CD14-positive monocyte (primary cell): ENCODE results near the gene SERPINB8. TPM values are rescaled to one million over a fixed set of nuclear protein-coding genes. Genes with fewer than 3 reads are reported as not detected.
"Not testable (repeated sequence)": the region's sequence is repeated elsewhere in the genome, so short reads cannot be mapped to it uniquely, and the experiment has no call there.

ENCODE experiments used
- DNase-seq, 3 donors: peaks; one replicate each; pipeline ENCODE4 v3.0.0-alpha.2; 2011 to 2022
- H2AFZ ChIP-seq: 2 replicates; pipeline ENCODE4 v1.6.0; 2012; ENCODE audit warnings: mild to moderate bottlenecking, low read depth, low read length, inconsistent platforms; ENCODE audit not compliant: insufficient read depth, poor library complexity, severe bottlenecking
- H3K27ac ChIP-seq, 2 donors: 1 replicate in 1 of 2; 2 replicates in 1 of 2; pipeline ENCODE4 v1.5.1; 2012 to 2013; ENCODE audit warnings: low read length in 2 of 2, control low read depth in 1 of 2, inconsistent platforms in 1 of 2, low read depth in 1 of 2, mild to moderate bottlenecking in 1 of 2
- H3K27me3 ChIP-seq, 2 donors: one replicate each; pipeline versions ENCODE4 v1.6.0 to v1.6.1; 2011 to 2013; ENCODE audit warnings: low read length in 2 of 2; ENCODE audit not compliant: control insufficient read depth in 2 of 2, insufficient read depth in 2 of 2
- H3K36me3 ChIP-seq, 2 donors: replicated peaks in 1 of 2; 1 replicate in 1 of 2; 2 replicates in 1 of 2; pipeline versions ENCODE4 v1.5.1 to v1.6.1; 2012 to 2013; ENCODE audit warnings: low read length in 2 of 2, control low read depth in 1 of 2, inconsistent platforms in 1 of 2, mild to moderate bottlenecking in 1 of 2; ENCODE audit not compliant: insufficient read depth in 2 of 2, control insufficient read depth in 1 of 2
- H3K4me1 ChIP-seq, 2 donors: 1 replicate in 1 of 2; 2 replicates in 1 of 2; pipeline versions ENCODE4 v1.5.1 to v1.6.1; 2012 to 2013; ENCODE audit warnings: low read length in 2 of 2, control low read depth in 1 of 2, inconsistent platforms in 1 of 2, mild to moderate bottlenecking in 1 of 2, moderate library complexity in 1 of 2; ENCODE audit not compliant: insufficient read depth in 2 of 2, control insufficient read depth in 1 of 2
- H3K4me2 ChIP-seq: replicated peaks from 2 replicates; pipeline ENCODE3; 2012; ENCODE audit warnings: low read length, moderate library complexity, mild to moderate bottlenecking; ENCODE audit not compliant: poor library complexity, severe bottlenecking; ENCODE audit errors: extremely low read depth
- H3K4me3 ChIP-seq, 3 experiments: fragments of 200-600 bp in 1 of 3; sonication (generic) in 1 of 3; replicated peaks in 1 of 3; 1 replicate in 2 of 3; 2 replicates in 1 of 3; pipeline ENCODE4 v1.5.1; 2011 to 2013; ENCODE audit warnings: low read length in 3 of 3, mild to moderate bottlenecking in 3 of 3, control low read depth in 2 of 3, low read depth in 2 of 3, inconsistent platforms in 1 of 3, moderate library complexity in 1 of 3
- H3K79me2 ChIP-seq: 2 replicates; pipeline ENCODE4 v1.6.0; 2012; ENCODE audit warnings: mild to moderate bottlenecking, control low read depth, inconsistent platforms, low read length, moderate library complexity; ENCODE audit not compliant: insufficient read depth
- H3K9ac ChIP-seq: 2 replicates; pipeline ENCODE4 v1.6.0; 2017; ENCODE audit warnings: low read length, mild to moderate bottlenecking; ENCODE audit not compliant: insufficient read depth, poor library complexity, severe bottlenecking
- H3K9me3 ChIP-seq, 2 donors: replicated peaks in 1 of 2; 1 replicate in 1 of 2; 2 replicates in 1 of 2; pipeline versions ENCODE4 v1.5.1 to v1.6.1; 2012 to 2013; ENCODE audit warnings: low read length in 2 of 2, control low read depth in 1 of 2; ENCODE audit not compliant: control insufficient read depth in 1 of 2, insufficient read depth in 1 of 2
- H4K20me1 ChIP-seq: 2 replicates; pipeline ENCODE4 v1.6.0; 2012; ENCODE audit warnings: mild to moderate bottlenecking, low read length, control low read depth, moderate library complexity; ENCODE audit not compliant: insufficient read depth
- H3K27ac Mint-ChIP-seq, 7 donors: one replicate each; pipeline ENCODE4 v1.8.0; 2020; ENCODE audit warnings: mild to moderate bottlenecking in 7 of 7, mixed read lengths in 7 of 7, moderate library complexity in 6 of 7, inconsistent platforms in 2 of 7
- H3K27me3 Mint-ChIP-seq, 3 donors: one replicate each; pipeline ENCODE4 v1.8.0; 2021 to 2022; ENCODE audit warnings: low read depth in 3 of 3, mild to moderate bottlenecking in 3 of 3, mixed read lengths in 3 of 3, moderate library complexity in 3 of 3, inconsistent platforms in 1 of 3
- H3K36me3 Mint-ChIP-seq, 2 donors: one replicate each; pipeline ENCODE4 v1.8.0; 2020; ENCODE audit warnings: mixed read lengths in 2 of 2, inconsistent platforms in 1 of 2, mild to moderate bottlenecking in 1 of 2
- H3K4me1 Mint-ChIP-seq: one replicate; pipeline ENCODE4 v1.8.0; 2020; ENCODE audit warnings: mild to moderate bottlenecking, mixed read lengths
- H3K4me3 Mint-ChIP-seq, 2 donors: one replicate each; pipeline ENCODE4 v1.8.0; 2020; ENCODE audit warnings: mild to moderate bottlenecking in 2 of 2, mixed read lengths in 2 of 2, moderate library complexity in 1 of 2
- H3K9me3 Mint-ChIP-seq, 7 donors: one replicate each; pipeline ENCODE4 v1.8.0; 2020 to 2022; ENCODE audit warnings: mixed read lengths in 7 of 7, mild to moderate bottlenecking in 6 of 7, moderate library complexity in 6 of 7, inconsistent platforms in 2 of 7
- WGBS: methylation state at CpG from one replicate; pipeline ENCODE4 v1.1.5; 2013; ENCODE audit warnings: missing lambda C conversion rate; ENCODE audit not compliant: insufficient coverage; 5-methylcytosine and 5-hydroxymethylcytosine counted together
- intact Hi-C, 2 donors: fragments of 100-400 bp; cut with micrococcal nuclease; formaldehyde crosslinking; loops; one replicate each; pipeline versions ENCODE4 v1.15.0 to v1.15.1; 2023
- polyA plus RNA-seq, 3 donors: library from polyadenylated mRNA; depleted of rRNA in 1 of 3; unstranded in 2 of 3; stranded (reverse) in 1 of 3; fragments of 300-500 nt in 2 of 3; fragments of >200 nt in 1 of 3; fragmentation: Illumina TruSeq in 2 of 3; gene quantifications; 1 replicate in 2 of 3; 2 replicates in 1 of 3; pipeline ENCODE4 v1.2.3, GENCODE V29; 2012 to 2021
- TF ChIP-seq, protein P1 (sequence below): fragments of 200-600 bp; IDR thresholded peaks from one replicate; pipeline ENCODE4 v1.8.0; 2022; ENCODE audit warnings: antibody characterized with exemption, mild to moderate bottlenecking

SERPINB8 gene
- polyA plus RNA-seq, 3 donors, result 30.3 to 141 (median 115) TPM

DNA sequence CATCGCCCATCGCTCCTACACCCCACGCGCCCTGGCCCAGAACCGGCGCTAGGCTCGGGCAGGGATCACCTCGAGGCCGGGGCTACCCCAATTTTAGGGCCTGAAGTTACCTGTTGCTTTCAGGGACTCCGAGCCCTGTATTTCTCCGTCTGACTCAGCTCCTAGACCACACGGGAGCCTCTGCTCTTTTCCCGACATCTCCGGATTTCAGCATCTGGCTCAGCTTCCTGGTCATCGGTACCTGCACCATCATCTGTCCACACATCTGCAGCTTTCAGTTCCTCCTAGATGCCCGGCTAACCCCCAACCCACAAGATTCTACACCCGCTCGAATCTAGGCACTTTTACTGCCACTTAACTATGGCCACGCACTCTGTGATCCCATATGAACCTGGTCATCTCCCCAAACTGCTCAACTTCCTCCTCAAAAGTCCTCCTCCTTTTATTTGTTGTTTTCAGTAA lies 32.9 kb upstream of the SERPINB8 start:
- WGBS, result 13% methylated on average over 19 of the region's 19 CpGs
- Histone ChIP-seq H3K4me3 (peak overlapping the region; percentile 73 to 87 (median 74)), H3K4me2 (peak overlapping the region; percentile 83), H3K79me2 (peaks cover 18% of the 10 kb centered on the region), H3K36me3 (peaks cover 0 to 11% of the 10 kb centered on the region in 2 donors), H2AFZ (peak overlapping the region; percentile 96), H3K27ac (peak overlapping the region; percentile 78 to 89), H3K9ac (peak overlapping the region; percentile 72), H3K4me1 (peaks cover 18 to 25% of the 10 kb centered on the region in 2 donors), H3K9me3 (no peaks in the 10 kb centered on the region), H4K20me1 (no peaks in the 10 kb centered on the region), H3K27me3 (no peaks in the 10 kb centered on the region)
- peak in 1 of 3 donors; percentile 32 for DNase-seq
- intact Hi-C loops, result loop anchor here (5.0 to 10.0 kb wide), 3 partner anchors 85 to 422 kb away; no protein-coding TSS in a partner anchor
- no peak overlapping the region for H3K4me3 Mint-ChIP-seq
- peaks cover 0 to 1% (median 0%) of the 10 kb centered on the region in 3 donors for H3K27me3 Mint-ChIP-seq
- no peaks in the 10 kb centered on the region for H3K9me3 Mint-ChIP-seq
- TF ChIP-seq, protein P1, sequence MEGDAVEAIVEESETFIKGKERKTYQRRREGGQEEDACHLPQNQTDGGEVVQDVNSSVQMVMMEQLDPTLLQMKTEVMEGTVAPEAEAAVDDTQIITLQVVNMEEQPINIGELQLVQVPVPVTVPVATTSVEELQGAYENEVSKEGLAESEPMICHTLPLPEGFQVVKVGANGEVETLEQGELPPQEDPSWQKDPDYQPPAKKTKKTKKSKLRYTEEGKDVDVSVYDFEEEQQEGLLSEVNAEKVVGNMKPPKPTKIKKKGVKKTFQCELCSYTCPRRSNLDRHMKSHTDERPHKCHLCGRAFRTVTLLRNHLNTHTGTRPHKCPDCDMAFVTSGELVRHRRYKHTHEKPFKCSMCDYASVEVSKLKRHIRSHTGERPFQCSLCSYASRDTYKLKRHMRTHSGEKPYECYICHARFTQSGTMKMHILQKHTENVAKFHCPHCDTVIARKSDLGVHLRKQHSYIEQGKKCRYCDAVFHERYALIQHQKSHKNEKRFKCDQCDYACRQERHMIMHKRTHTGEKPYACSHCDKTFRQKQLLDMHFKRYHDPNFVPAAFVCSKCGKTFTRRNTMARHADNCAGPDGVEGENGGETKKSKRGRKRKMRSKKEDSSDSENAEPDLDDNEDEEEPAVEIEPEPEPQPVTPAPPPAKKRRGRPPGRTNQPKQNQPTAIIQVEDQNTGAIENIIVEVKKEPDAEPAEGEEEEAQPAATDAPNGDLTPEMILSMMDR, result no peak
- H3K27ac Mint-ChIP-seq, result no peak overlapping the region
- H3K36me3 Mint-ChIP-seq, result peaks cover 0 to 2% of the 10 kb centered on the region in 2 donors
- peaks cover 7% of the 10 kb centered on the region for H3K4me1 Mint-ChIP-seq

- no peaks in the 10 kb centered on the region for H3K9me3 ChIP-seq
- 96% methylated on average over 8 of the region's 8 CpGs for WGBS
- no peaks in the 10 kb centered on the region for H3K9me3 Mint-ChIP-seq
Observed at GRCh38 chr18:63940008-63940407, 29.9 kb upstream of the SERPINB8 start.

GRCh38 chr18:63940543-63941050 lies 29.3 kb upstream of the SERPINB8 start:
- H3K4me2 ChIP-seq, H2AFZ ChIP-seq, H3K9me3 ChIP-seq, H3K36me3 Mint-ChIP-seq, intact Hi-C loops, H3K4me1 Mint-ChIP-seq, H3K36me3 ChIP-seq, H3K27ac ChIP-seq, H3K4me3 ChIP-seq, H3K79me2 ChIP-seq, H3K9ac ChIP-seq, H3K4me3 Mint-ChIP-seq, H3K27me3 ChIP-seq, DNase-seq, H3K27me3 Mint-ChIP-seq, H4K20me1 ChIP-seq, H3K9me3 Mint-ChIP-seq: not testable (repeated sequence)
- 95% methylated on average over 17 of the region's 17 CpGs for WGBS
- peaks cover 18 to 25% of the 10 kb centered on the region in 2 donors for H3K4me1 ChIP-seq
- peak overlapping the region in 1 of 7 donors; percentile 62 for H3K27ac Mint-ChIP-seq

More at GRCh38 chr18:63940008-63940407, 29.9 kb upstream of the SERPINB8 start:
- Mint-ChIP-seq H3K4me1 (peaks cover 6% of the 10 kb centered on the region), H3K4me3 (no peak overlapping the region), H3K27me3 (peaks cover 1 to 3% (median 2%) of the 10 kb centered on the region in 3 donors), H3K27ac (no peak overlapping the region), H3K36me3 (peaks cover 0 to 2% of the 10 kb centered on the region in 2 donors)
- Histone ChIP-seq H3K36me3 (no peaks in the 10 kb centered on the region), H4K20me1 (no peaks in the 10 kb centered on the region), H3K9ac (no peak overlapping the region), H3K79me2 (no peaks in the 10 kb centered on the region), H2AFZ (no peak overlapping the region), H3K4me2 (no peak overlapping the region), H3K27ac (no peak overlapping the region), H3K4me3 (no peak overlapping the region), H3K27me3 (no peaks in the 10 kb centered on the region), H3K4me1 (peaks cover 18 to 25% of the 10 kb centered on the region in 2 donors)
- intact Hi-C loops, result no loop called here
- TF ChIP-seq, protein P1, result no peak
- DNase-seq, result no peak
